Stimulated activated CD4-positive, alpha-beta T cell treated with anti-CD3 and anti-CD28 coated beads, Interleukin-4, amount 100 ng/mL, for 1 hour (primary cell): Measurements from ENCODE around the gene SFTPB.
"Not testable (repeated sequence)": the region's sequence is repeated elsewhere in the genome, so short reads cannot be mapped to it uniquely, and the experiment has no call there.

Experiments used
- DNase-seq: peaks from one replicate; pipeline ENCODE4 v3.0.0-alpha.2; 2020

SFTPB gene

DNA sequence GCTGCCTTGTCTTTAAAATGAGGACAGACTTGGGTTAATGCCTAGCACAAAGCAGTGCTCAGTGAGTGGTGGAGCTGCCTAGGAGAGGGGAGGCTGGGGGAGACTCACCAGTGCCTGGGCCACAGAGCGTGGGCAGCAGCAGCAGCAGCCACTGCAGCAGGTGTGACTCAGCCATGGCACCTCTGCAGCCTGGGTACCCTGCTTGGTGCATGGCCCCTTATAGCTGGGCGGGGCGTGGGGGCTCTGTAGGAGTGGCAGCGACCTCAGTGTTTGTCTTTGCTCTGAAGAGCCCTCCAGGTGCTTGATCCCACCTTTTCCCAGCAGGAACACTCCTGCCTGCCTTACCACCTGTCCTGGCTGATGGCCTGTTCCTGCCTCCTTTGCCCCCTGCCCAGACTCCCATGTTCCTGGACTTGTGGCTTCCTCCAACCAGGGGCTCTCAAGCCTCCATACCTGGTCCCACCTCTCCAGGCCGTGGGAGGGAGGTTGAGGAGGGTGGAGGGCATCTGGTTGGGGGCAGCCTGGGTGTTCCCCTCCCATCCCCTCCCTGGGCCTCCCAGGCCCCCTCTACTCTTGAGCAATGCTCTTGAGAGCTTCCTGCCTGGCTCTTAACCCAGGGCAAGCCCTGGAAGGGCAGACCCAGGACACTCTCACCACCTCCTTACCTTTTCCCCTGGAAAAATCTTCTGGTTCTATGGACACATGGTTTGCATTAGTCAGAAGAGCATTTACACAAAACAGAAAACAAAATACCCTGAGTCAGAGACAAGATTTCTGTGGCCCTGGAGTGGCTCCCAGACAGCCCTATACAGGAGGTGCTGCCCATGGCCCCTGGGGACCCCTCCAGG is at the start of gene SFTPB:
TSS of gene SFTPB (minus strand) at position 191 of the 848 bp plus-strand sequence. CDS start at position 175, 16 bp downstream.
- DNase-seq = no peak

DNA sequence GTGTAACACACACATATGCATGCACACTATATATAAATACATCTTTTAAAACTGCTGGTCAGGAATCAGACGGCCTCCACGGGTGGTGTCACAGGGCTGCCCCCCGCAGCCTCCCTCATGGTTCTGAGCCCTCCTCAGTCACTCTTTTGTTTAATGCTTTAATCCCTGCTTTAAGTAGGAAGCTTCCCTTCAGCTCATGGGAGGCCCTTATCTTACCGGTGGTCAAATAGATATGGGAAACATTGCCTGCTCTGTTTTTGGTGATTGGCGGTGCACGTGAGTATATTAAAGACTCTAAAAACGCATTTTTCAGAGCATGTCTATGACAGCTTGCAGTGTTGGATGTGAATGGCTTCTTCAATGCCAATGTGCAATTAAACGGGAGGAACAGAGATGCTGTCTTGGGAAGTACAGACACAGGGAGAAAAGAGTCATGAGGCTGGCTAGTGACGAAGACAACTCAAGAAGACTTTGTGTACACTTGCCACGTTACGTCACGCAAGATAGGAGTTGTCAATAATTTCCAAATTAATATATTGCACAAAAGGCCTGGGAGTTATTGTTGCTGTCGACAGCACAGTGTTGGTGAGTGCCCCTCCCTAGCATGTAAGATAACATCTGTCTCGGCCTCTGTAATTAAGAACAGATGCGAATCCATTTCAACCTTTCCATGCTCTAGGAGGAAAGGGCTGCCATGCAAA is 49.5 kb upstream of the SFTPB start:
- no peak for DNase-seq

DNA sequence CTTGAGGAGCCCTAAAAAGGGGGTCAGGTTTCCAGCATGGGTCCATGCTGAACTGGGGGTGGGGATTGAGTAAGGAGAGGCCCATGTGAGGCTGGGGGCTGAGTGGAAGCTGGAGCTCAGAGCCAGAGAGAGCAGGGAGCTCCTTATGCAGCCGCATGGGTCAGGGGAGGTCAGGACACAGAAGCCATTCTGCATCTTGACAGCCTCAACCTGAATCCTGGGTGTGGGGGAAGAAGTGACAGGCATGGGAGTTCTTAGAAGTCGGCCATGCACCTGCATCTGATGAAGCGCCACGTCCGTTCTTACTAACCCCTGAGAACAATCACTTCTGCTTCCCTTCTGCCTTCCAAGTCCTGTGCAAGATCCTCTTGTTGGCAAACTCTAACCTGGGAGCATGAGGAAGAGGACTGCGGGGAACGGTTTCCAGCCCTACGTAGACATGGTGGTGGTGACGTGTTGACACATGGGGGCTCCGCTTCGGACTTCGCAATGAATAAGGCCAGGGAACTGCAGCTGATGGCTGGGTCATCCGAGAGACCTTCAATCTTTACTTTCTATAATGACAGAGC is 48.4 kb upstream of the SFTPB start:
- no peak for DNase-seq

DNA sequence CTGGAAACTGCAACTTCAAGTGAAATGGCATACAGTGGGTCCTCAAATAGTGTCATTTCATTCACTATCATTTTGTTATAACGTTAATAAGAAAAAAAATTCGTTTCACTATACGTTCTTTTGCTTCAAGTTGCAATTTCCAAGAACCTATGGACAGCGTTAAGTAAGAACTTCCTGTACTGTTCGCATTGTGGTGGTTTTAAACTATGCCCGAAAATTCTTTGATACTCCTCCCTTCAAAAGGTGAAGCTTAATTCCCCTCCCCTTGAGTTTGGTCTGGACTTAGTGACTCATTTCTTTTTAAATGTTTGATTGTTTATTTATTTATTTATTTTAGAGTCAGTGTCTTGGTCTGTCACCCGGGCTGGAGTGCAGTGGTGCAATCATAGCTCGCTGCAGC is 46.8 kb upstream of the SFTPB start:
- no peak for DNase-seq

DNA sequence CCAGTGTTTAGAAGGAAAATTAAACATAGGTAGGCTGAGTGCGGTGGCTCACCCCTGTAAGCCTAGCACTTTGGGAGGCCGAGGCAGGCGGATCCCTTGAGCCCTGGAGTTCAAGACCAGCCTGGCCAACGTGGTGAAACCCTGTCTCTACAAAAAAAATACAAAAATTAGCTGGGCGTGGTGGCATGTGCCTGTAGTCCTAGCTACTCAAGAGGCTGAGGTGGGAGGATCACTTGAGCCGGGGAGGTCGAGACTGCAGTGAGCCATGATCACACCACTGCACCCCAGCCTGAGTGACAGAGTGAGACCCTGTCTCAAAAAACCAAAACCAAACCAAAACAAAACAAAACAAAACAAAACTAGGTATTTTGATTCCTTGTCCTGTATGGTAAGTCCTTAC is 46.4 kb upstream of the SFTPB start:
- not testable (repeated sequence) for DNase-seq

DNA sequence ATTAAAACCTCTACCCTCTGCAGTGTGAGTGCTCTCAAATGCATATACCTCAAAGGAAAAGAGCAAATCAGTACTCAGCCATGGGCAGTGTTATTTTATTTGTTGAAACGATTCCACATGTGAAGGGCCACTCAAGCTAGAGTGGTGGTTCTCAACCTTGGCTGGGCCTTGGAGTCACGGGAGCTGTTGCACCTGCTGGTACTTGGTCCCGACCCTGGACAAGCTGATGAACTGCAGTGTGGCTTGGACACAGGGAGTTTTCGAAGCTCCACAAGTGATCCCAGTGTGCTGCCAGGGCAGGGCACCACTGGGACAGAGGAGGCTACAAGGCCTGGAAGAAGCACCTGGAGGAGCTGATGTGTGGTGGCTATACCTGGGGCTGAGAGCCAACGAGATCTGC is 45.8 kb upstream of the SFTPB start:
- DNase-seq = no peak

DNA sequence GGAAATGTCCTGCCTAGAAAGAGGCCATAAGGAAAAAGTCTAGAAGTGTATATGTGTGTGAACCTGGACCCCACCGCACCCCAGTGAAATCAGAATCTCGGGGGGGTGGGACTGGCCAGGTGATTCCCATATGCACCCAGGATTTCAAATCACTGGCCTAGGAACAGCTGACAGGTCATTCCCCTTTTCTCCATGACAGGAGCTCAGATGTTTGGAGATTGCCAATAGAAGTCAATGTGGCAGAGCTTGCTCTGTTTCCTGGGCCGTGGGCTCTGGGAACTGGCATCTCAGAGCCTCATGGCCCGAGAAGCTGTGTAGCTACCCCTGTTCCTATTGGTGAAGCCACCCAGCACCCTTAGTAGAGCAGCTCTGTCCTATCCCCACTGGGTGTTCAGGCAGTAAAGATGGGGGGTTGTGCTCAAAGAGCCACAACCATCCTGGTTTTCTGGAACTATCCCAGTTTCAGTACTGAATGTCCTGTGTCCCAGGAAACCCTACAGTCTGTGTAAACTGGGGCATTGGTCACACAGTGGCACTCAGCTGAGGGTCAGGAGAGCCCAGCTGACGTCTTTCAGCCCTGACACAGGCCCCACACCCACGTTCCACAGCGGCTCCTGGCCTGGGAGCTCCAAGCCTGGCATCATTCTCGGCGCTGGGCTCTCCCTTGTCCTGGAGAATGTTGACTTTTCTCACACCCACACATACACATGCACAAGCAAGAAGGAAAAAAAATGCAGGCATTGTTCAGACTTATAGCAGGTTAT is 45.0 kb upstream of the SFTPB start:
- DNase-seq = no peak

DNA sequence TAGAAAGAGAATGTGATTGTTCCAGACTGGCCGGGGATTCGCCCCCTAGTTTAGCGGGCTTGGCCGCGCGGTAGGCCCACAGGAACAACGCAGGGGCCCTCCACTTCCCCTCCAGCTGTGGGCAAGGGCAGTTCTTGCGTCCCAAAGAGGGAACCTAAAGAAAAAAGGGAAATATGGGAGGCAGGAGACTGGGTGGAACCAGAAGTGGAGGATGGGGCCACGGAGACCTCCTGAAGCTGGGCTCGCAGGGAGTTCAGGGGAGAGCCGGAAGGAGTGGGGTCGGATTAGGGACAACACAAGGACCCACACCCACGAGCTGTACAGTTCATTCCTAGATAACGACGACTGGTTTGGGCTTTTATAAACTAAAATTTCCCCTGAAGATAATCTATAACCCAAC is 44.3 kb upstream of the SFTPB start:
- no peak for DNase-seq

DNA sequence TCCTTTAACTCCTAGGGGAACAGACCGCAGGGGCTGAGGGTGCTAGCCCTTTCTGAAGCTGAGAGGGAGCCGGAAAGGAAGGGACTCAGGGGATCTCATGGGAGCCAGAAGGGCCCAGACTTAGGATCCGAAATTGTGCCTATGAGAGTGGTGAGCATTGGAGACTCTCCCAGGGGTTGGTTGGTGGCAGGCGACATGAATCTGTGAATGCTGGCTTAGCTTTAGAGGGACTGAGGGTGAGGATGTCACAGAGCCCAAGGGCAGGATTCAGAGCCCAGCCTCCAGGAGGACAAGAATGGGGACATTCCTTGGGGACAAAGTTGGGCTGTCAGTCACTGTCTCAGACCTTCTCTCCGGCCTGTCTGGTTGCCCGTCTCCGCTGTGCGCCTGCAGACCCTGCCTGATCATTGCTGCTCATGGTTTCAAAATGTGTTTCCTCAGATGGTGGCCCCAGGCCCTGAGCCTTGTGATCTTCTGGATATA is 43.6 kb upstream of the SFTPB start:
- DNase-seq = no peak

DNA sequence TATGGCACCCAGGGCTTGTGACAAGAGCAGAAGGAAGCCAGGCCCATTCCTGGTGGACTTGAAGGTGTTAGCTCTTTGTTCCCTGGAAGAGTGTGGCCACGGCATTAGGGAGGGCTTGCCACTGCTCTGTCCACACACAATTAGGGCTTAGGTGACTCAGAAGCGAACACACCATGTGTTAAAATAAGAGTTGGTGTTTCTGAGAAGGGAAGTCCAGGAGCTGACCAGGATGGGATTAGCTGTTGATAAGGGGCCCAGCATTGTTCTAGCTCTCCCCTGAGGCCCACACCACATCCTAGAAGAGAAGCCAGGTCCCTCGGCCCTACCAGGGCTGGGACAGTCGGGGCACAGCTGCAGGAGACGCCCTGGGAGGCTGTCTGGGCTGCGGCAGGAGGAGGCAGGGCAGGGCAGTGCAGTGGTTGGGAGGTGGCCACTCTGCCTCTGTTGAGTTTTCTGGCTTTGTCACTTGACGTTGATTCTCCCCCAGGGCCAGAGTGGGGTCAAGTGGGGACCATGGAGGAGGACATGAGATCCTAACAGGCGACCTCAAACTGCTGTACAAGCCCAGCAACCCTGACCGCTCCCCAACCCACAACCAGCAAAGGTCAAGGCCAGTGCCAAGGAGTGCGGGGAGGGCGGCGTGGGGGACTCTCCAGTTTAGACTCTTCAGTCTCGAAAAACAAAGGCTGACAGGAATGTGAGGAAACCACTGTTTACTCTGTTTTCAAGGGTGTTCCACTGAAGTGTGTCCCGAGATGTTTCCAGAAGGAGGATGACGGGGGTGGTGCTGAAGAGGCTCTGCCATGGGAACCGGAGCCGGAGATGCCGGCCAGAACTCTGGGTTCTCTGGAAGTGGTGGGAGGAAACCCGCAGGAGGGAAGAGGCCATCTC is 42.9 kb upstream of the SFTPB start:
- no peak for DNase-seq

DNA sequence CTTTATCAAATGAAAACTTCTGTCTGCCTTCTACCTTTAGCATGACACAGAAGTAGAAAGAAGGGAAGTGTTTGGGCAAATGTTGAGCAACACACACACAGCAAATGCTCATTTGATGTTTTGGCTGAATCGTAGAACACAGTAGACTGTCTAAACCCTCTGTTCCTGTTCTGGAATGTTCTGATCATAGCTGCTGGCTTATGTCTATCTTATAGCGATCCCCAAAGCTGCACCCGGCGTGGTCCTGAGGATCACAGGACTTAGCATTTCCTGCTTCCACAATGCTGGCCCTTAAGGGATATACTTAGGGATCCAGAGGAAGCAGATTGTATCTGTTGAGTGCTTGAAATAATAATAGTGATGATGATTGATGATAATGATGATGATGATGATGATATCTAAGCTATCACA is 41.4 kb upstream of the SFTPB start:
- no peak for DNase-seq

DNA sequence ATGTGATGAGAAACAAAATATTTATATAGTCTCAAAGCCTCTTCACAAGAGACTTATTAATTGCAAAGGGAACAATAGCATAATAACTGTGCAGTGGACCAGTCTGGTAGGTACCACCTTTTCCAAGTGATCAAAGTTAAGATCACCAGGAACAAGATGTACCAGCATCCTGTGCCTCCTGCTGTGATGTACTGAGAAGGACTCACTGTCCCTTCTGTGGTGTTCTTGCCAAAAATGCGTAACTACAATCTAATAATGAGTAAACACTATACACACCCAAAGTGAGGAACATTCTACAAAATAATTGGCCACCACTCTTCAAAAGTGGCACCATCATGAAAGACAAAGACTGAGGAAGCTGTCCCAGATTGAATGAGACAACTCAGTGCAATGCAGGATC is 40.6 kb upstream of the SFTPB start:
- no peak for DNase-seq

DNA sequence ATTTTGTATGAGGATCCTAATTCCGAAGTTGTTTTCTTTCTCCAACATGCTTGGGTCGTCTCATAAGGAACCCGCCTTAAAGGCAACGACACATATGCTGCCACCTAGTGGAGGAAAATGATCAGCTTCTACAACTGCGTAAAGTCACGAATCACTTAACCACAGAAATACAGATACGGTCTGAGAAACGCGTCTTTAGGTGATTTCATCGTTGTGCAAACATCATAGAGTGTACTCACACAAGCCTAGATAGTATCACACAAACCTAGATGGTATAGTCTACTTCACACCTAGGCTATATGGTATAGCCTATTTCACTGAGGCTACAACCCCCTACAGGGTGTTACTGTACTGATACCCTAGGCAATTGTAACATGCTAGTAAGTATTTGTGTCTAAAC is 39.3 kb upstream of the SFTPB start:
- DNase-seq = peak; percentile 20

DNA sequence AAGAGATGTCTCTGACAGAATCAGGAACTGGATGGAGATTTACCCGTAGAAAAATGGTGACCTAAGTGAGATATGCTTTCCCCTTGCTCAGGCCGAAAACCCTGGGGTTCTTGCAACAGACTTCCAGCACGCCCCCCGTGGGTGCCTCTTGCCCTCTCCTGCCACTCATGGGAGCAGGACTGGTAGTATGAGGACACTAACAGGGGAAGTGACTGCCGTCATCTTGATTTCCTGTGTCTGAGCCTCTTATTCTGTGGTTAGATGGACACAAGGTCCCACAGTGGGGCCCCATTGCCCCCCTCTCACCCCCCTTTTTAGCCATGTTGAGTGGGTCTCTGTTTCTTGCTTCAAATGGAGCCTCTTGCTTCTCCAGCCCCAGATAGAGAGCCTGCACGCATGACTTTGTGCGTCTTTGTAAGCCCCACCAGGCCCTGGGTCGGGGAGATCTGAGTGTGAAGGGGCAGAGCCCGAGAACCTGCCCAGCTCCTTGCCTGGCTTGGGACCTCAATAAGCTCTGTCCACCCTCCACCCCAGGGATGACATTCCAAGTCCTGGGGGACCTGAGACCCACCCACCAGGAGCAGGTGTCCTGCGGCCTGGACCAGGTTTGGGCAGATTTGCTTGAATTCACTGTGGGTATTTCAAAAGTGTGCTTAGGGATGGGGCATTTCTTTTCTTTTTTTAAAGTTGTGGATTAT is 38.7 kb upstream of the SFTPB start:
- no peak for DNase-seq

DNA sequence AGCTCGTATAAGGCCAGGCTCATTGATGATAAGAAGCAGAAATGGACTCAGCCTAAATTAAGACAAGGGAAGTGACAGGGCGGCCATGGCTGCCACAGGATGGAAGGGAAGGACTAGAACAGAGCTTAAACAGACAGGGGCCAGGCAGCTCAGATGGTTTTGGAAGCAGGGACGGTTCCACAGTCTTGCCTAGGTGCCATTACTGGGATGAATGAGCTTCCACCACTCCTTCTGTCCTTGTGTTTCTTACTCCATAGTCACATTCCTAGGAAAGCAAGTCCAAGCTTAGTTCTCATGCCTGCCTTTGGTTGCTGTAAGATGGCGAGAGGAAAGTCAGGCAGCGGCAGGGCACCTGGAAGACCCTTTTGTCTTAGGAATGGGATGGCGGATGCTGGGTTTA is 38.1 kb upstream of the SFTPB start:
- DNase-seq = no peak

DNA sequence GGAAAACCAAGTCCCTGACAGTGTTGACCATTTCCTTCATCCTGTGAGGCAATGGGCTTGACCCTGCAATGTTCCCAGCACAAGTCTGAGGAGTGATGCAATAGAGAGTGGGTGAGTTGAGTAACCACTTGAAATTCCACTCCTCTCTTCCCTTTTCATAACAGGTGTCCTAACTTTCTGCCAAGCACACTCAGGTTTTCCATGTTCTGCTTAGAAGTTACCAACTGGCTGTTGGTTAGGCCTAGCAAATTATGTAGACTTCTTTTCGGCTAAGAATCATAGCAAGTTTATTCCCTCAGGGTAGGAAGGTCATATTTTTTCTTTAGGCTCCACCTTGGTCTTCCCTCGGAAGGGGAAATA is 37.7 kb upstream of the SFTPB start:
- no peak for DNase-seq

DNA sequence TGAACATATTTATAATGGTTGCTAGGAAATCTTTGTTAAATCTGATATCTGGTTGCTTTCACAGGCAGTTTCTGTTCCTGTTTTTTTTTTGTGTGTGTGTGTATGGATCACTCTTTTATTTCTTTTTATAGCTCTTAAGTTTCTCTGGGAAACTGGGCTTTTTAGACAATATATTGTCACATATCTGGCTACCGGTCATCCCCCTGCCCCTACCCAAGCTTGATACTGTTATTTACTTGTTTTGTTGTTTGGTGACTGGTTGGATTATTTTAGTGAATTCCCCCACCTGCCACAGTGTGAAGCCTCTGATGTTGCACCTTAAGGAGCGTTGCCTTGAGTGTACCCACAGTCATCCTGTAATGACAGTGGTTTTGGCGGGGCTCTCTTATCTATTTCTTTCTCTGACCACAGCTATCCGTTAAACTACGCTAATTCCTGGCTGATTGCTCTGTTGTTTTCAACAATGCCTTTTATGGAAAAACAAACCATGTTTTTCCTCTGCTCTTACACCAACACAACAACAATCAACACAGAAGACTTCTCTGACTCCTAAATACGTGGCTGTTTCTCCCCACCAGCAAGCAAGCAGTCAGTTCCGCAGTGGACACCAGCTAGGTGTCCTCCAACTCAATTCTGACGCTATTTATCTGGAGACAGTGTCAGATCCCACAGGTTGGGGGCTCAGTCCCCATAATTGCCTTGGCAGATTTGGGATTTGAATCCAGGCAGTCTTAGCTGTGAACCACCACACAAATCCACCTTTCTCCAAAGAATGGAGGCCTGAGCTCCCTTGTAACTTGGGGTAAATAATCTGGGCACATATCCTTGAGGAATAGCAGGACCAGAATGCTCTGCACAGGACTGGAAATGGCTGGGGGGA is 37.0 kb upstream of the SFTPB start:
- no peak for DNase-seq

DNA sequence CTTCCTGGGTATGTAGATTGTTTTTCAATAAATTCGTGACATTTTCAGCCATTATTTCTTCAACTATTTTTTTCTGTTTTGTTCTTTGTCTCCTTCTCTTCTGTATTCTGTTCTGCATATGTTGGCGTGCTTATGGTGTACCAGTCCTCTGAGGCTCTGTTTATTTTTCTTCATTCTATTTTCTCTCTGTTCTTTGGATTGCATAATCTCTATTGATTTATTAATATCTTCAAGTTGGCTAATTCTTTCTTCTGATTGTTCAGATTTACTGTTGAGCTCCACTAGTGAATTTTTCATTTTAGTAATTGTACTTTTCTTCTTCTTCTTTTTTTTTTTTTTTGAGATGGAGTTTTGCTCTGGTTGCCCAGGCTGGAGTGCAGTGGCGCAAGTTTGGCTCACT is 36.0 kb upstream of the SFTPB start:
- DNase-seq = no peak

DNA sequence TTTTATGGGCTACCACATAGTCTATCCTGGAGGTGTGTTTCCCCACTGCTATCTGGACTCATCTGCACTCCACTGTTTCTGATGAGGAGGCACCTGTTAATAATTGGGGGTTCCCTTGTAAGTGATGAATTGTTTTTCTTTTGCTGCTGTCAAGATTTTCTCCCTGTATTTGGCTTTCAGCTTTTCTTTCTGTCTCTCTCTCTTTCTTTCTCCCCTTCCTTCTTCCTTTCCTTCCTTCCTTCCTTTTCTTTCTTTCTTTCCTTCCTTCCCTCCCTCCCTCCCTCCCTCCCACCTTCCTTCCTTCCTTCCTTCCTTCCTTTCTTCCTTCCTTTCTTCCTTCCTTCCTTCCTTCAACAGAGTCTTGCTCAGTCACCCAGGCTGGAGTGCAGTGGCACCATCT is 35.3 kb upstream of the SFTPB start:
- DNase-seq = no peak

DNA sequence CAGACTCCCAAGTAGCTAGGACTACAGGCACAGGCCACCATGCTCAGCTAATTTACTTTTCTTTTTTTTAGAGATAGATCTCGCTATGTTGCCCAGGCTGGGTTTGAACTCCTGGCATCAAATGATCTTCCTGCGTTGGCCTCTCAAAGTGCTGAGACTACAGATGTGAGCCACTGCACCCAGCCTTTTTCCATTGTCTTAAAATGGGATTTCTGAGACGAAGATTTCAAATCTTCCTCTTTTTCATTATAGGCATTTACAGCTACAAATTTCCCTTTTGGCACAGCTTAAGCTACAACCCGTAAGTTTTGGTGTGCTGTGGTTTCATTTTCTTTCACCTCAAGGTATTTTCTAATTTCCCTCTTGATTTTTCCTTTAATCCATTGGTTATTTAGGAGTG is 34.8 kb upstream of the SFTPB start:
- DNase-seq = no peak

DNA sequence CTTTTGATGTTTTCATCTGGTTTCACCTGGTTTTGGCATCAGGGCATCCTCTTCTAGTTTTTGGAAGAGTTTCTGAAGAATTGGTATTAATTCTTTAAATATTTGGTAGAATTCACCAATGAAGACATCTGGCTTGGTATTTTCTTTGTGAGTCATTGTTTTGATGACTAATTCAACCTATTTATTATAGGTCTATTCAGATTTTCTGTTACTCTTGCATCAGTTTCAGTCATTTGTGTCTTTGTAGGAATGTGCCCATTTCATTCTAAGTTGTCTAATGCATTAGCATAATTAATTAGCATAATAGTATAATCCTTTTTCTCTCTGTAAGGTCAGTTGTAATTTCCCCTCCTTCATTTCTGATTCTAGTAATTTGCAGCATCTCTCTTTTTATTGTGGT is 34.2 kb upstream of the SFTPB start:
- no peak for DNase-seq
